Prostate gland (tissue), 2 donors: ENCODE data around the gene MYOZ3.

ENCODE experiments used
- POLR2A ChIP-seq: fragments of 450-650 bp; IDR thresholded peaks from one replicate; pipeline ENCODE4 v1.6.1; 2016; ENCODE audit warnings: antibody characterized with exemption, mild to moderate bottlenecking
- TF ChIP-seq, protein P1 (sequence below), 4 experiments: fragments of 200-600 bp in 2 of 4; fragments of 450-650 bp in 2 of 4; sonication (generic) in 2 of 4; IDR thresholded peaks; 1 replicate in 3 of 4; 2 replicates in 1 of 4; pipeline ENCODE4 v1.5.1; 2016 to 2019; ENCODE audit warnings: antibody characterized with exemption in 4 of 4, mild to moderate bottlenecking in 2 of 4, moderate library complexity in 2 of 4

DNA sequence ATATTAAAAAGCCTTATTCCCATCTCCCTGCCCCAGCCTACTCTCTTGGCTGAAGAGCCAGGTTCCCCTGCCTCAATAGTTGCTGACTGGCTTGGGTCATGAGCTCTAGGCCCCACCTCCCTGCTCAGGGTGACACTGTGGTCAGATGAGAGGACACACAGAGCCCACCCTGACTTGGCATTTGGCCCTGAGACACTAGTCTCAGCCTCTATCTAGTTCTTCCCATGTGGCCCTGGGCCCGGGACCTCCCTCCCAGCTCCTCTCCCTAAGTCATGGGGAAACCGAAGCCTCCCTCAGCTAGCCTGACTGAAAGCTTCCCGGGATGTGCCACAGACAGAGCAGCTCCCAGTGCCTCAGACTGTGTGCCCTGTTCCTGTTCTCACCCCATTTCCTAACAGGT lies 5.8 kb upstream of the MYOZ3 start:
- TF ChIP-seq POLR2A = no peak
- TF ChIP-seq, protein P1, sequence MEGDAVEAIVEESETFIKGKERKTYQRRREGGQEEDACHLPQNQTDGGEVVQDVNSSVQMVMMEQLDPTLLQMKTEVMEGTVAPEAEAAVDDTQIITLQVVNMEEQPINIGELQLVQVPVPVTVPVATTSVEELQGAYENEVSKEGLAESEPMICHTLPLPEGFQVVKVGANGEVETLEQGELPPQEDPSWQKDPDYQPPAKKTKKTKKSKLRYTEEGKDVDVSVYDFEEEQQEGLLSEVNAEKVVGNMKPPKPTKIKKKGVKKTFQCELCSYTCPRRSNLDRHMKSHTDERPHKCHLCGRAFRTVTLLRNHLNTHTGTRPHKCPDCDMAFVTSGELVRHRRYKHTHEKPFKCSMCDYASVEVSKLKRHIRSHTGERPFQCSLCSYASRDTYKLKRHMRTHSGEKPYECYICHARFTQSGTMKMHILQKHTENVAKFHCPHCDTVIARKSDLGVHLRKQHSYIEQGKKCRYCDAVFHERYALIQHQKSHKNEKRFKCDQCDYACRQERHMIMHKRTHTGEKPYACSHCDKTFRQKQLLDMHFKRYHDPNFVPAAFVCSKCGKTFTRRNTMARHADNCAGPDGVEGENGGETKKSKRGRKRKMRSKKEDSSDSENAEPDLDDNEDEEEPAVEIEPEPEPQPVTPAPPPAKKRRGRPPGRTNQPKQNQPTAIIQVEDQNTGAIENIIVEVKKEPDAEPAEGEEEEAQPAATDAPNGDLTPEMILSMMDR (IDR thresholded peaks at IDR 0.05) = no peak
